Osteocyte (in vitro differentiated cells): ENCODE results near the gene LRRN1. TPM values are rescaled to one million over a fixed set of nuclear protein-coding genes. Genes with fewer than 3 reads are reported as not detected.
"Not testable (repeated sequence)": the region's sequence is repeated elsewhere in the genome, so short reads cannot be mapped to it uniquely, and the experiment has no call there.

Experiments used
- DNase-seq: peaks from one replicate; pipeline ENCODE4 v3.0.0; 2021; ENCODE audit warnings: mixed read lengths; ENCODE audit not compliant: unreplicated experiment; ENCODE audit errors: extremely low spot score
- H3K27ac Mint-ChIP-seq: one replicate; pipeline ENCODE4 v1.8.0; 2021; ENCODE audit warnings: mild to moderate bottlenecking, mixed read lengths; ENCODE audit not compliant: unreplicated experiment
- H3K27me3 Mint-ChIP-seq: one replicate; pipeline ENCODE4 v1.8.0; 2021; ENCODE audit warnings: mixed read lengths; ENCODE audit not compliant: unreplicated experiment
- H3K36me3 Mint-ChIP-seq: one replicate; pipeline ENCODE4 v1.8.0; 2021; ENCODE audit warnings: mixed read lengths; ENCODE audit not compliant: unreplicated experiment
- H3K4me1 Mint-ChIP-seq: one replicate; pipeline ENCODE4 v1.8.0; 2021; ENCODE audit warnings: mixed read lengths; ENCODE audit not compliant: unreplicated experiment
- H3K4me3 Mint-ChIP-seq: one replicate; pipeline ENCODE4 v1.8.0; 2021; ENCODE audit warnings: mild to moderate bottlenecking, moderate library complexity, mixed read lengths; ENCODE audit not compliant: unreplicated experiment
- H3K9me3 Mint-ChIP-seq: one replicate; pipeline ENCODE4 v1.8.0; 2021; ENCODE audit warnings: mixed read lengths; ENCODE audit not compliant: unreplicated experiment
- total RNA-seq: library from RNA; stranded (reverse); gene quantifications from 2 replicates; pipeline ENCODE4 v1.2.1, GENCODE V29; 2021
- TF ChIP-seq, protein P1 (sequence below): fragments of 200-600 bp; sonication (generic); IDR thresholded peaks from 2 replicates; pipeline ENCODE4 v1.5.0; 2021; ENCODE audit warnings: antibody characterized with exemption, mild to moderate bottlenecking, moderate library complexity

The LRRN1 gene
- total RNA-seq, 1 donor from 2014 or later = 0.99 TPM

DNA sequence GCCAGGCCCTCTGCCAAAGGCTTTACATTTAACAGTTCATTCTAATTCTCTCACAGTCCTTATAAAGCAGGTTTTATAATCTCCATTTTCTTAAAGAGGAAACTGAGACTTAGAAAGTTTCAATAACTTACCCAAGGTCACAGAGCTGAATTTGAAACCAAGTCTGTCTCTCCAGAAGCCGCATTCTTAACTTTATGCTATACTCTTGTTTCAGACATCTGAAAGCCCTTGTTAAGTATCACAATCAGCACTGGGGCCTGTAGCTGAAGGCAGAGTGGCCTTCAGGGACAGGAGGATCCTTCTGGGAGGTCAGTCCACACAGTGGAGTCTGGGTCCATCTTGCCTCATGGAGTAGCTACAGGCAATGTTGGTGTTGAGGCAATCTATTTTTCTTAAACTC is 27.9 kb downstream of the LRRN1 start:
- Mint-ChIP-seq H3K4me3 (no peak overlapping the region), H3K9me3 (peaks cover 6% of the 10 kb centered on the region), H3K36me3 (no peaks in the 10 kb centered on the region), H3K4me1 (no peaks in the 10 kb centered on the region), H3K27ac (no peak overlapping the region), H3K27me3 (no peaks in the 10 kb centered on the region)
- DNase-seq = no peak
- TF ChIP-seq, protein P1, sequence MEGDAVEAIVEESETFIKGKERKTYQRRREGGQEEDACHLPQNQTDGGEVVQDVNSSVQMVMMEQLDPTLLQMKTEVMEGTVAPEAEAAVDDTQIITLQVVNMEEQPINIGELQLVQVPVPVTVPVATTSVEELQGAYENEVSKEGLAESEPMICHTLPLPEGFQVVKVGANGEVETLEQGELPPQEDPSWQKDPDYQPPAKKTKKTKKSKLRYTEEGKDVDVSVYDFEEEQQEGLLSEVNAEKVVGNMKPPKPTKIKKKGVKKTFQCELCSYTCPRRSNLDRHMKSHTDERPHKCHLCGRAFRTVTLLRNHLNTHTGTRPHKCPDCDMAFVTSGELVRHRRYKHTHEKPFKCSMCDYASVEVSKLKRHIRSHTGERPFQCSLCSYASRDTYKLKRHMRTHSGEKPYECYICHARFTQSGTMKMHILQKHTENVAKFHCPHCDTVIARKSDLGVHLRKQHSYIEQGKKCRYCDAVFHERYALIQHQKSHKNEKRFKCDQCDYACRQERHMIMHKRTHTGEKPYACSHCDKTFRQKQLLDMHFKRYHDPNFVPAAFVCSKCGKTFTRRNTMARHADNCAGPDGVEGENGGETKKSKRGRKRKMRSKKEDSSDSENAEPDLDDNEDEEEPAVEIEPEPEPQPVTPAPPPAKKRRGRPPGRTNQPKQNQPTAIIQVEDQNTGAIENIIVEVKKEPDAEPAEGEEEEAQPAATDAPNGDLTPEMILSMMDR = no peak

DNA sequence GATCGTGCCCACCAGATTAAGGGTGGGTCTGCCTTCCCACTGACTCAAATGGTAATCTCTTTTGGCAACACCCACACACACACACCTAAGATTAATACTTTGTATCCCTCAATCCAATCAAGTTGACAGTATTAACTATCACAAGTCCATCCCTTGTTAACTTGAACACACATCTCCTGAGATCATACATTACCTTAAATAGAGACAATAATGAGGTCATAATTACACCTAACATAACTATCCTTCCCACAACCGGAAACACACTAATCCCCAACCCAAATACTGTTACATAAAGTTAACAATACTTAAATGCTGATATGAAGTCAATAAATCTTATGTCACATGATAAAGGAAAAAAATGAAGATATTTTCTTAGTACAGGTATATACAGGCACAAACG is 29.2 kb downstream of the LRRN1 start:
- H3K36me3 Mint-ChIP-seq, DNase-seq, H3K4me3 Mint-ChIP-seq, H3K4me1 Mint-ChIP-seq, H3K27me3 Mint-ChIP-seq, H3K27ac Mint-ChIP-seq: not testable (repeated sequence)
- peaks cover 14% of the 10 kb centered on the region for H3K9me3 Mint-ChIP-seq

DNA sequence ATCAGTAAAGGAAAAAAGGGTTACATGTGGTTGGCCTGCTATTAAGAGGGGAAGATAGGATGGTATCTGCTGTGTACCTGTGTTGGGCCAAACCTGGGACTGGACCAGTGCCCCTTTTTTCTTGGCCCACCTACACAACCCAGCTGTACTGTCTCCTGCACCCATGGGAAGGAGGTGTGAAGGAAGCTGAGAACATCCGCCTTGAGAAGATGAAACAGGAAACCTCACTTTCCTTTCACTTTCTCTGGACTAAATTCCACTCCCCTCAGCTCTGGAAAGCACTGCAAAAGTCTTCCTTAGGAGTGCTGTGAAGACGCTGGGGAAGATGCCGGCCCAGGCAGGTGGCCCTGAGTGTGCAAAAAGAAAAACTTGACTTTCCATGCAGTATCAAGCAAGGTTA is 37.6 kb downstream of the LRRN1 start:
- Mint-ChIP-seq H3K4me1 (no peaks in the 10 kb centered on the region), H3K36me3 (no peaks in the 10 kb centered on the region), H3K27me3 (no peaks in the 10 kb centered on the region), H3K4me3 (no peak overlapping the region), H3K9me3 (peaks cover 58% of the 10 kb centered on the region), H3K27ac (no peak overlapping the region)
- TF ChIP-seq, protein P1 = no peak
- DNase-seq = no peak

DNA sequence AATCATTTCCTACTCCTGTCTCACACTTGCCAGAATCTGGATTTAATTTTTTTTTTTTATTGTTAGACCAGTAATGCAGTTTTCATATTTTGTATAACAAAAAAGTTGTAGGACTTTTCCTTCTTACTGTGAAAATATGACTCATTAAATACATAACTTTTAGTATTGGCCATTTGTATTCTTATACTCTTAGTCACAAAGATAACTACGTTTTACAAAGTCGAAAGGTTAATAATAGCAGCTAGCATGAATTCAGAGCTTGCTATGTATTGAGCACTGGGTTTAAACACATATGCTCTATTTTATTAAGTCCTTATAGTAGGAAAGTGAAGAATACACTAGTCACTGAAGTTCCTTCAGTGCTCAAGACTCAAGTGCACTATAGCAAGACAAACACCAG is 43.1 kb downstream of the LRRN1 start:
- H3K4me1 Mint-ChIP-seq = no peaks in the 10 kb centered on the region
- H3K9me3 Mint-ChIP-seq = peaks cover 31% of the 10 kb centered on the region
- H3K4me3 Mint-ChIP-seq = no peak overlapping the region
- H3K36me3 Mint-ChIP-seq = no peaks in the 10 kb centered on the region
- TF ChIP-seq, protein P1 = no peak
- H3K27me3 Mint-ChIP-seq = no peaks in the 10 kb centered on the region
- no peak overlapping the region for H3K27ac Mint-ChIP-seq
- no peak for DNase-seq

DNA sequence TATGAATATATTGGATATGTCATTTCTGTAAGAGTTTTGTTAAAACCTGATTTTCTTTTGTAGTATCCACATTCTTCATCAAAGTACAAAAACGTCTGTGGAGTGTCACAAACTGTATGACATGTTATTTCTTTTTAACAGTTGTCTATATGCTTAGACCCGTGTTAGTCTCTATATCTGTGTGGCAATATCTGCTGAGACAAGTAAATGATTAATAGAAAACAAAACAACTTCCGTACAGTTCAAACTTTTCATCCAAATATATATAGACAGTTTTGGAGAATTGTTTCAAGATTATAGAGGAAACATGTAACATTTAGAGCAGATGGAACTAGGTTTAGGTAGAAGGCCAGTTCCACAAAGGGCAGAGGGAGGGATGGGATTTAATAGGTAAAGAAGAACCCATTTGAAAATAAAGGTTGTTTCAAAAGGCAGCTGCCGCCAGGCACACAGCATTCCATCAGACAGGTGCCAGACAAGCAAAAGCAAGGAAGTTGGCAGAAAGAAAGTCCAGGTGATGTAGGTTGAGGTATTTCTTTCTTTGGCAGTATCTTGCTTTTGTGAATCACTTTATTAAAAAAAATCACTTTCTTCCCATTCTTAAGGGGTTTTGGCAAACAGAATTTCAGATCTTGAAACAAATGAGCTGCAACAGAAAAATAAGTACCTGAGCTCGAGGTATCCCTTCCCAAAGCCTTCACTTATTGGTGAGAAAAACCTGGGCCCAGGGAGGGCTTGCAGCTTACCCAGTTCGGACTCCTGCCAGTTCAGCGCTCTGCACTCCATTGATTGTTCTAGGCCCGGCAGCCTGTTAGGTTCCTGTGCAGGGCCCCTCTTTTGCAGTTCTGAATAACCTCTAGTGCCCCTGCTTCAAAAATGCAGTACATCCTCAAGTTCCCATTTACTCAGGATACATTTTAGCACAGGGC is 49.0 kb downstream of the LRRN1 start:
- H3K4me1 Mint-ChIP-seq = no peaks in the 10 kb centered on the region
- H3K27ac Mint-ChIP-seq = no peak overlapping the region
- TF ChIP-seq, protein P1 = no peak
- H3K27me3 Mint-ChIP-seq = no peaks in the 10 kb centered on the region
- H3K9me3 Mint-ChIP-seq = peaks cover 7% of the 10 kb centered on the region
- no peak overlapping the region for H3K4me3 Mint-ChIP-seq
- DNase-seq = no peak
- no peaks in the 10 kb centered on the region for H3K36me3 Mint-ChIP-seq
